Glomerular endothelial cell (primary cell): ENCODE data around the gene CLOCK. TPM values are rescaled to one million over a fixed set of nuclear protein-coding genes. Genes with fewer than 3 reads are reported as not detected.

Experiments used
- DNase-seq: peaks from one replicate; pipeline ENCODE4 v3.0.0-alpha.2; 2011; ENCODE audit warnings: low read depth, low spot score; ENCODE audit errors: extremely low read depth
- total RNA-seq: library from RNA; depleted of rRNA; stranded (reverse); fragments of >200 nt; gene quantifications from 2 replicates; pipeline ENCODE4 v1.2.3, GENCODE V29; 2015

CLOCK gene
- total RNA-seq, 1 donor from 2014 or later = 23.8 TPM

DNA sequence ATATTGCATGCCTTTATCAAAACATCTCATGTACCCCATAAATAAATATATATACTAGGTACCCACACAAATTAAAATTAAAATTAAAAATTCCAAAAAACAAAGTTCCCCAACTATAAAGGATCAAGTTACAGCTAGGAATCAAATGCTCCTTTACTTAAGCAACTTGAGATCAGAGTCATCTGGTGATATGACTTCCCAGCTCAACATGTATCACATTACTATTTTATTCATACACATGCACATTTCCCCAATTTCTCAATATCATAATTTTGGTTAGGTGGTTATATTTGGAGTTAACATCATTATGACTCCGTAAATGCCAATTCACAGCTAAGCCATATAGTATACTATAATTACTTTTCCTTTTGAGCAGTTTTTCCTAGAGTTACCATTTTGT lies 60.9 kb downstream of the CLOCK start:
- no peak for DNase-seq

DNA sequence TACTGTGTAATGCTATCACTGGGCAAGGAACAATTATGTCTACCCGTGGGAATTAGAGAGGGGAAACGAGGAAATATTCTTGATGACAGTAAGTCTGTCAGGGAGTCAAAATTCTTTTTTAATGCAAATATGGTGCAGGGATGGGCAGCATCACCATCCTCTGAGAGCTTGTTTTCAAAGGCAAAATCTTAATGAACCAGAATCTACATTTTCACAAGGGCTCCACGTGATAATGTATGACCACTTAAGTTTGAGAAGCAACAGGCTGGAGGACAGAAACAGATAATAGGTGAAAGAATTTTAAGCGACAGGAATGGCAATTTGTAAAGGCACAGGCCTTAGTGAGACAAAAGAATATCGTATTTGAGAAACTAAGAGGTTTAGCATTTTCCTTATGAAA lies 63.4 kb downstream of the CLOCK start:
- DNase-seq = no peak

DNA sequence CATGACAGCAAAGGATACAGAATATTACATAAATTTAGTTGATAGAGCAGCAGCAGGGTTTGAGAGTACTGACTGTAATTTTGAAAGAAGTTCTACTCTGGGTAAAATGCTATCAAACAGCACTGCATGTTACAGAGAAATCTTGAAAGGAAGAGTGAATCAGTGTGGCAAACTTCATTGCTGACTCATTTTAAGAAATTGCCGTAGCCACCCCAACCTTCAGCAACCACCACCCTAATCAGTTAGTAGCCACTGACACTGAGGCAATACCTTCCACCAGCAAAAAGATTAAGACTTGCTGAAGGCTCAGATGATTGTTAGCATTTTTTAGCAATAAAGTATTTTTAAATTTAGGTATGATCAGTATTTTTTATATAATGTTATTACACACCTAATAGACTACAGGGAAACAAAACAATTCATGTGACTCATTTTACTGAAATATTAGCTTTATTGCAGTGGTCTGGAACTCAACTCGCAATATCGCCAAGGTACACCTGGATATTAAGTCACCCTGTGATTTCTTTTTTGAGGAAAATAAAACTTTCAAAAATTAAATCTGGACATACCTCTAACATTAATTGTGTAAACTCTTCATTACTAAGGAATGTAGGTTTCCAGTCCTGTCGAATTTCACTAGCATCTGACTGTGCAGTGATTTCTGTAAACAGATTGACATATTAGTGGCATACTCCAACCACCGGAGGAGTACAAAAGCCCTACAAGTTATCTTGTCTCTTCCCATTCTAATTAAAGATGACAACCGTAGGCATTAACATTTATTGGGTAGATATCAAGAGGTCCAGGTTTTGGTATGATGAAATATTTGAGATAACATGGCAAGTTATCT lies 71.1 kb downstream of the CLOCK start:
- no peak for DNase-seq

DNA sequence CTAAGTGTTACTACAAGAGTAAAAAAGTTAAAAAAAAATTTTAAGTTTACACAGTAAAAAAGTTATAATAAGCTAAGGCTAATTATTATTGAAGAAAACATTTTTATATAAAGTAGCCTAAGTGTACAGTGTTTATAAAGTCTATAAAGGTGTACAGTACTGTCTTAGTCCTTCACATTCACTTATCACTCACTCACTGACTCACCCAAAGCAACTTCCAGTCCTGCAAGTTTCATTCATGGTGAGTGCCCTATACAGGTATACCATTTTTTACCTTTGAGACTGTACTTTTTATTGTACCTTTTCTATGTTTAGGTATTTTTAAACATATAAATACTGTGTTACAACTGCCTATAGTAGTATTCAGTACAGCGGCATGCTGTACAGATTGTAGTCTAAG lies 76.7 kb downstream of the CLOCK start:
- DNase-seq = no peak

DNA sequence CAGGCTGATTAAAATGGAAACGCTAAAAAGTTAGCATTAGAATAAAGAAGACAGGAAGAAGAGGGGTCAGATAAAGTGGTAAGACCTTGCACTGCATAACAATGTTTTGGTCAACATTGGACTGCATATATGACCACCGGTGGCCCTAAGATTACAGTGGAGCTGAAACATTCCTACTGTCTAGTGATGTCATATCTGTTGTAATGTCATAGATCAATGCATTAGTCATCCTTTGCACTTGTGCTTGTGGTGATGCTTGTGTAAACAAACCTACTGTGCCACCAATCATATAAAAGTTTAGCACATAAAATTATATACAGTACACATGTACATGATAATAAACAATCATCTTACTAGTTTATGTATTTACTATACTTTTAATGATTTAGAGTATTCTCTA lies 78.0 kb downstream of the CLOCK start:
- DNase-seq = no peak

DNA sequence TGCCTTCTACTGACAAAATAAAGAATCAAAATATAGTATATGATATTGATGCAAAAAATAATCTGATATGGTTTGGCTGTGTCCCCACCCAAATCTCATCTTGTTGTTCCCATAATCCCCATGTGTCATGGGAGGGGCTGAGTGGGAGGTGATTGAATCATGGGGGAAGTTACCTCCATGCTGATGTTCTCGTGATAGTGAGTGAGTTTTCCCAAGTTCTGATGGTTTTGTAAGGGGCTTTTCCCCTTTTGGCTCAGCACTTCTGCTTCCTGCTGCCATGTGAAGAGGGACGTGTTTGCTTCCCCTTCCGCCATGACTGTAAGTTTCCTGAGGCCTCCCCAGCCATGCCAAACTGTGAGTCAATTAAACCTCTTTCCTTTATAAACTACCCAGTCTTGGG lies 80.7 kb downstream of the CLOCK start:
- no peak for DNase-seq

DNA sequence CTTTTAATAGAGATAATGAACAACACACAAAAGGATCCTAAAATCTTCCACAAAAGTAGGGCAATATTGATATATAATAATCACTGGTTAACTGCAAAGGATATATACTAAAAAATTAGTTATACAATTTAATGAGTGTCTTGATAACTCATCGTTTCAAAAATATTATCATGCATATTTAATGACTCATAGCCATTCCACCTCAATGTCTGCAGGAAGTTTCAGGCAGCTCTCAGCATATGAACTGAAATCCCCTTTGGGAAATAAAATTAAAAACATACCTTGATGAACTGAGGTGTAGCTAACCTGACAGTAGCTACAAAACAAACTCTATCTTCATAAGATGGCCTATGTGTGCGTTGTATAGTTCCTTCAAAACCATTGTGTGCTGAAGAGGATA lies 88.1 kb downstream of the CLOCK start:
- DNase-seq = no peak

DNA sequence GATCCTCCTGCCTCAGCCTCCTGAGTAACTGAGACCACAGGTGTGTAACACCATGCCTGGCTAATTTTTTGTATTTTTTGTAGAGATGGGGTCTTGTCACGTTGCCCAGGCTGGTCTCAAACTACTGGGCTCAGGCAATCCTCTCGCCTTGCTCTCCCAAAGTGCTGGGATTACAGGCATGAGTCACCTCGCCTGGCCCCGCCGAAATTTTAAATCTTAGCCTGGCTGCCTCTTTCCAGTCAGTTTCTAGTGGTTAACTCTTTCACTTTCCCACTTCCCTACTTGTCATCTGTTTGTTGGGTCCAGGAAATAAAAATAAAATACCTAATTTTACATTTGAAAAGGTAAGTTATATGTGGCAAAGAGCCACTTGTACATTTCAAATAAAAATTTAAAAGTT lies 88.5 kb downstream of the CLOCK start:
- DNase-seq = no peak

DNA sequence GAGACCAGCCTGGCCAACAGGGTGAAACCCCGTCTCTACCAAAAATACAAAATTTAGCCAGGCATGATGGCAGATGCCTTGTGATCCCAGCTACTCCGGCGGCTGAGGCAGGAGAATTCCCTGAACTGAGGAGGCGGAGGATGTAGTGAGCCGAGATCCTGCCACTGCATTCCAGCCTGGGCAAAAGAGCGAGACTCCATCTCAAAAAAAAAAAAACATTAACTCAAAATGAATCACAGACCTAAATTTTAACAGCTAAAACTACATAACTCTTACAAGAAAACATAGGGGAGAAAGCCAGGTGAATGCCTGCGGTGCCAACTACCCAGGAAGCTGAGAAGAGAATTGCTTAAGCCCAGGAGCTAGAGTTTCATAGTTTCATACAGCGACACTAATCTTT lies 96.1 kb downstream of the CLOCK start:
- no peak for DNase-seq

DNA sequence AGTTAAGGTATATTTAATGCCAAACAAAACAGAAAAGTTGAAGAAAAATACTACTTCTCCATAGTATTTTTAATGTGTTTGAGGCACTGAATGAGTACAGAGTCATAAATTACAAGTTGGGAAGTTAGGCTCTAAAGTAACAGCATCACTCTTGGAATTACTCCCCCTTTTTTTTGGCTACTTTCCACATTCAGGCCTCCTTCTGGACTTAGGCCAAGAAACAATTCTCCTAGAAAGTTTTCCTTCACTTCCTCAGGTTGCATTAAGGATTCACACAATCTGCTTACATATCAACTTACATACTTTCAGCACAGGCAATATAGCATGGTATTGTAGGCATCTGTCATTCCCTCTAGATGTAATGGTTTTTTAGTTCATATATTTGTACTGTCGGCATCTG lies 98.9 kb downstream of the CLOCK start:
- no peak for DNase-seq

DNA sequence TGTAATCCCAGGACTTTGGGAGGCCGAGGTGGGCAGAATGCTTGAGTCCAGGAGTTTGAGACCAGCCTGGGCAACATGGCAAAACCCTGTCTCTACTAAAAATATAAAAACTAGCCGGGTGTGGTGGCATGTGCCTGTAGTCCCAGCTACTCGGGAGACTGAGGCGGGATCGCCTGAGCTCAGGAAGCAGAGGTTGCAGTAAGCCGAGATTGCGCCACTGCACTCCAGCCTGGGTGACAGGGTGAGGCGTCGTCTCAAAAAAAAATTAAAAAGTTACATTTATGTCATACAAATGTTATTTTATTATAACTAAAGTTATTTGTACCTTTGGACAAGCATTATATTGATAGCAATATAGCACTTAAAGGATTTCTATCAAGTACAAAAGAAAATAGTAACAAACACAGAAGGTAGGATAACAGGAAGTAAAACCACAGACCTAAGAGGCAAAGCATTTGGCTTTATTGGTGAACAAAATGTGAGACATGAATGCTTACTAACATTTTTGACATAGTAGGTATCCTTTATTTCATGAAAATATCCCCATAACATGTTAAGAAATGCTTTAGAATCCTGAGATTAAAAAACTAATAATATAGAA lies 99.5 kb downstream of the CLOCK start:
- DNase-seq = no peak

DNA sequence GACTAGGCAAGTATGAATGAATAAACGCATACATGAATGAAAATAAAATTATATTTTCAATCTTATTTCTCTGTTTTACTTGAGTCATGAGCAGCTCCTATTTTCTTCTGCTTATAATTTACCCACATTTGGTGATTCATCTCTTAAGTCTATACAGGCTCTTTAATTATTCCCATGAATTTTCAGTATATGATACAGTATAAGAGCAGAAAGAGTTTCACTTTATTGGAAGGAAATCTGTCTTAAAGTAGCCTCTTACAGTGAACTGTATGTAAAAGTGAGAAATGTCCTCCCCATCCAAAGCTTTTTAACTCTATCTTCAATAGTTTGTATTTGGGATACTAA lies 100.2 kb downstream of the CLOCK start:
- no peak for DNase-seq

DNA sequence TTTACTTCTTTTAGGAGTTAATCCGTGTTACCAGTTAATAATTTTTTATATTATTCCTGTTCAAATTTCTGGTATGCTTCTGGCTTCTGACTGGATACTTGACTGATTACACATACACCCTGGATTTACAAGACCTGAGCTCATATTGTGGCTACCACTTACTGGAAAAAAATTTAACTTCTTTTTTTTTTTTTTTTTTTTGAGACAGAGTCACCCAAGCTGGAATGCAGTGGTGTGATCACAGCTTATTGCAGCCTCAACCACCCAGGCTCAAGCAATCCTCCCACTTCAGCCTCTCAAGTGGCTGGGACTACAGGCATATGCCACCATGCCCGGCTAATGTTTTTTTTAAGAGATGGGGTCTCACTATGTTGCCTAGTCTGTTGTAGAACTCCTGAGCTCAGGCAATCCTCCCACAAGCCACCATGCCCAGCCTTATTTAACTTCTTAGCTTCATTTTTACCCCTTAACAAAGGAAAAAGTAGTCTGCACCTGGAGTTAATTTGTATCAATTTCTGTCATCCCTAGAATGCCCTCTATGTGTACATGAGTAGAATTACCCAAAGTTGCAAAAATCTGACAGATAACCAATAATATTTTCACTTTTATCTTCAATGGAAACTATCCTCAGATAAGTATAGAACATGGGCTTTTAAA lies 100.7 kb downstream of the CLOCK start:
- DNase-seq = no peak

DNA sequence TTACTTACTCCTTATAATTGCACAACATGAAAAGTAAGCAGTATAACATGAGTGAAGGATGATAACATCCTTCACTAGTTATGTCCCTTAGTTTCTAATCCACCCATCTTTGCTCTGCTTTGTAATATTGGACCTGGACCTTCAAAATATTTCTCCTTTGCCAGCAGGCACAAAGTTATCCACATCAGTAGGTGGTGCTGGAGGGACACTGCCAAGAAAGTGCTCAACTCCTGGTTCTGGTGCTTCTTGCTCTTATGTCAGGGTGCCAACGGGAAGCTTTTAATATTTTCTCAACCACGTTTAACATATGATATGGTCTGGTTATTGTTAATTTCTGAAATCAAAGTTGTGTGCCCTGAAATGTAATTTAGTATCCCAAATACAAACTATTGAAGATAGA lies 101.9 kb downstream of the CLOCK start:
- no peak for DNase-seq

DNA sequence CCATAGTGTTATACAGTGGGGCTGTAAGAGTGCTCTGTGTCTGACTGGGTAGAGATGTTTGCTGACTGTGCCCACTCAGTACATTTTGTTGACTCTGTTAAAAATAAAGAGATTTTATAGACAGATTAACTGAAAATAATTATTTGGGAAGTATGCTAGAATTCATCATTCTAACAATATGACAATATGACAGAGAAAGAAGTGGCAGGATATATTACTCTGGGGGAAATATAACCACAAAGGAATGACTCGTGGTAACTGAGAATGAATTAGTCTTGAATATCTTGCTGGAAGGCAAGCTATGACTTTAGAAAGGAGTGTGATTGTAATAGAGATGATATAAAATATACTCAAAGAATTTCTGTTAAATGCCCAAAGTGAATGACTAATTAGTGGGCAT lies 104.2 kb downstream of the CLOCK start:
- no peak for DNase-seq

DNA sequence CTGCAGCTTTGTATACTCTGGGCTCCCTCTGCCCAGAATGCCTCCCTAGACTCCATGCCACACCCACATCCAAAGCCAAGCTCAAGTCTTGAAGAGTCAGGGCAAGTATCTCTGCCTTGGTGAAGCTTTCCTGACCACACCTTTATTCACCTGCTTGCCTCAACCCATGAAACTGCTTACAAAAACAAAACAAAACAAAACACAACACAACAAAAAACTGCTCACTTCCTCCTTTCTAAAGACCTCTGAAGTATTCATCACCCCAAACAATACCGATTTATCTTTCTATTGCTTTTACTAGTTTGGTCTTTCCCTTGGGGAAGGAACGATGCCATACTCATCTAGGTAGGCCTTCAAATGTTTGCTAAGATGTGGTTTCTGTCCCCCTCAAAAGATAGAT lies 105.9 kb downstream of the CLOCK start:
- no peak for DNase-seq

DNA sequence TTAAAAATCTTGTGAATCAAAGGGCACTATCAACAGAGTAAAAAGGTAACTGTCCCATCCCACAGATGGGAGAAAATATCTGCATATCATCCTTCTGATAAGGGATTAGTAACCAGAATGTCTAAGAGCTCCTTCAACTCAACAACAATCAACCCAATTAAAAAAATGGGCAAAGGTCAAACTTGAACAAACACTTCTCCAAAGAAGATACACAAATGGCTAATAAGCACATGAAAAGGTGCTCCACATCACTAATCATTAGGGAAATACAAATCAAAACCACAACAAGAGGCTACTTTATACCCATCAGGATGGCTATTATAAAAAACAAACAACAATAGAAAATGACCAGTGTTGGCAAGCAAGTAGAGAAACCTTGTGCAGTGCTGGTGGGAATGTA lies 107.7 kb downstream of the CLOCK start:
- DNase-seq = no peak

DNA sequence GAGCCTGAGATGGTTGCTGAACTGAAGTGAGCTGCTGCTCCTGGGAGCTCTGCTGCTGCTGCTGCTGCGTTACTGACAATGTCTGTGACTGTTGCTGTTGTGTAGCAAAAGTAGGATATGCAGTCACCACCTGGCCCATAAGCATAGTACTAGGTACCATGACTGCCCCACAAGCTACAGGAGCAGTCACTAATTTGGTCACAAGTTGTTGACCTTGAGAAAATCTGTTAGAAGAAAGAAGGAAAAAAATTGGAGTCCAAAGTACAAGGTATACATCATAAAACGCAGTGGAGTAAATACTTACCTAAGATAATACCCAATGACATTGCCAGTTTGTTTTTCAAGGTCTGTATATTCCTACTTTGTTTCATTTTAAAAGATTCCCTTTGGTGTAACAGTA lies 108.4 kb downstream of the CLOCK start:
- no peak for DNase-seq

DNA sequence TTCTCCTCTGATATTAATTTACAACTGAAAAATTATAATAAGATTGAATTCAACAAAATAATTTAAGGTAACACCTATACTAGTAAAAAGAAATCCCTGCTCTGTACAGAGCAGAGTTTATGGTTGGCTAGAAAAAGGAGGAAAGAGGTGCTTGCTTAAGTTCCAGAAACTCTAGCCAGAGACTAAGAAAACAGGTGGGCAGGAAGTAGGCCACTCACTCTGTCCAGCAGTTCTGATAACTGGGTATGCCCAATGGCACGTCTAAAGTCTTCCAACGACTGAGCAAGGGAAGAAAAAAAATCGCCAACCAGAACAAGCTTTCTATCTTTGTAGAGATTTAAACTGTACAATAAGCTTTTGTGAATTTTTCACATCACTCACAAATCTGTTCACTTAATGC lies 108.9 kb downstream of the CLOCK start:
- DNase-seq = no peak

DNA sequence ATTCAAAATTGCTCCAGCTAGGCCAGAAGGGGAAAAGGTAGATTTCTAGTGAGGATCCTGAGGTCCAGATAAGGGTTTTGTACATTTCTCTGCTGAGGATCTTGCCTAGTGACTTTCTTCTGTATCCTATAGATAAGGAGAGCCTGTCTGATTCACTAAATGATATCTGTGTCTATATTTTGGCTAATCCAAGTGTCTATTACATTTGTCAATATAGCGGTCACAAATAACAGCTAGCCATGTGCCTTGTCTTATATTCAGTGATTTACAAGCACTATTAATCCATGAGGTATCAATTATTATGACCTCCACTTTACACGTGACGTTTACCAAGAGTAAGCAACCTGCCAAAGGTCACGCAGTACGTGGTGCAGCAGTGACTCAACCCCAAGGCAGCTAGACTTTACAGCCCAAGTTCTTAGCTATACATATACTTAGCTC lies 109.3 kb downstream of the CLOCK start:
- no peak for DNase-seq

DNA sequence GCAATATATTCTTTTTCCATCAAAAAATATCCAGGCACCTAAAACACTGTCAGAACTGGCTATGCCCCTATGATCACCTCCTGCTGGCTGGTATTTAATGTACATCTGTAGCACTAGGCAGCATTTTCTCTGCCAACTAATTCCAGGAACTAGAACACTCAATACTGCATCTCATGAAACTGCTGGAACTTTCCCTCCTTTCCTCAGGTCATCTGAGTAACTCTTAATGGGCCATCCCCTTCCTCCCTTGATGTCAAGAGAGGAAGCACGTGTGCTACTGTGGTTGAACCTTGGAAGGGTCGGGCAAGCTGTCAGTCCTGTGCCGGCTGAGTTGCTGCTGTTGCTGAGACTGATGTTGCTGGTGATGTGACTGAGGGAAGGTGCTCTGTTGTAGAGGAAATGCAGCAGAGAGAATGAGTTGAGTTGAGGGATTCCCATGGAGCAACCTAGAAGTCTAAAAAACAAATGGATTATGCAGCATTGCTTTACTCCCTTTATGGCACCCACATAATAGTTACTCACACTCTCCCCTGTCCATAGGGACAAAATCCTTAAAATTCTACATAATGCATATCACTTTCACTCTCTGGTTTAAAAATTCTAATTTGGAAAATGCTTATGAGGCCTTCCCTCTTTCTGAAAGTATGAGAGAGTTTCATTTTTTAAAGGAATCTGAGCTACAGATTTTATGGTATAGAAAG lies 111.4 kb downstream of the CLOCK start:
- DNase-seq = peak; percentile 10
